HL-60 (cell line): ENCODE measurements around the gene LYRM2.

Experiments used
- DNase-seq, 2 experiments: peaks; one replicate each; pipeline ENCODE4 v3.0.0-alpha.2; 2010 to 2020; ENCODE audit warnings: low read depth in 1 of 2, low spot score in 1 of 2
- H3K27ac ChIP-seq: fragments of 250-450 bp; sonication (Bioruptor Pico); replicated peaks from 2 replicates; pipeline ENCODE4 v1.5.1; 2020; ENCODE audit warnings: mild to moderate bottlenecking, moderate library complexity
- H3K27me3 ChIP-seq: fragments of 250-450 bp; sonication (Bioruptor Pico); 2 replicates; pipeline ENCODE4 v1.5.1; 2021; ENCODE audit warnings: mild to moderate bottlenecking, moderate library complexity; ENCODE audit not compliant: insufficient read depth, poor library complexity, severe bottlenecking
- H3K4me3 ChIP-seq: replicated peaks from 2 replicates; pipeline ENCODE4 v1.5.1; 2011; ENCODE audit warnings: mild to moderate bottlenecking, control low read depth, low read length; ENCODE audit not compliant: insufficient read depth
- GABPA ChIP-seq: IDR thresholded peaks from 2 replicates; pipeline ENCODE4 v1.6.1; 2012; ENCODE audit warnings: low read depth
- POLR2AphosphoS5 ChIP-seq: IDR thresholded peaks from 2 replicates; pipeline ENCODE4 v1.6.1; 2012; ENCODE audit warnings: low read depth
- SPI1 ChIP-seq: IDR thresholded peaks from 2 replicates; pipeline ENCODE4 v1.6.1; 2012; ENCODE audit warnings: low read depth, mild to moderate bottlenecking, borderline replicate concordance
- TF ChIP-seq, protein P1 (sequence below): IDR thresholded peaks from one replicate; pipeline ENCODE4 v1.5.1; 2011; ENCODE audit warnings: low read length, control low read depth, inconsistent platforms; ENCODE audit not compliant: insufficient read depth
- TF ChIP-seq, protein P2 (sequence below): IDR thresholded peaks from 2 replicates; pipeline ENCODE4 v1.6.1; 2012; ENCODE audit warnings: low read depth; ENCODE audit not compliant: insufficient replicate concordance

Gene LYRM2

DNA sequence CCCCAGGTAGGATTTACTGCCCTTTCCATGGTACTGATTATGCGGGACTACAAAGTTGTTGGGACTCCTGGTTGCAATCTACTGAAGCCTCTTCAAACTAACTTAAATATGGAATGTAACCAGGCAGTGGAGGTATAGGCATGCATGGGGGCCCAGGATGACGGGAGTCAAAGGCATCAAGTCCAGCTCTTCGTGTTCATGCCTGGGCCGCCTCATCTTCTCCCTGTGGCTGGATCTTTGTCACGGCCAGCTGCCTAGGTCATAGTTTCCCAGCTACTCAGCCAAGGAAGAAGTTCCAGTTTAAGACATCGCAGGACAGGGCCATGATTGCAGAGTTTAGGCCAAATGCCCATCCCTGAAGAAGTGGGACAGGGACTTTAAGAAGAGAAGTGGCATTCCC lies 20.5 kb downstream of the LYRM2 start:
- DNase-seq = no peak
- H3K27ac ChIP-seq = no peak overlapping the region
- no peak for TF ChIP-seq GABPA
- TF ChIP-seq, protein P1, sequence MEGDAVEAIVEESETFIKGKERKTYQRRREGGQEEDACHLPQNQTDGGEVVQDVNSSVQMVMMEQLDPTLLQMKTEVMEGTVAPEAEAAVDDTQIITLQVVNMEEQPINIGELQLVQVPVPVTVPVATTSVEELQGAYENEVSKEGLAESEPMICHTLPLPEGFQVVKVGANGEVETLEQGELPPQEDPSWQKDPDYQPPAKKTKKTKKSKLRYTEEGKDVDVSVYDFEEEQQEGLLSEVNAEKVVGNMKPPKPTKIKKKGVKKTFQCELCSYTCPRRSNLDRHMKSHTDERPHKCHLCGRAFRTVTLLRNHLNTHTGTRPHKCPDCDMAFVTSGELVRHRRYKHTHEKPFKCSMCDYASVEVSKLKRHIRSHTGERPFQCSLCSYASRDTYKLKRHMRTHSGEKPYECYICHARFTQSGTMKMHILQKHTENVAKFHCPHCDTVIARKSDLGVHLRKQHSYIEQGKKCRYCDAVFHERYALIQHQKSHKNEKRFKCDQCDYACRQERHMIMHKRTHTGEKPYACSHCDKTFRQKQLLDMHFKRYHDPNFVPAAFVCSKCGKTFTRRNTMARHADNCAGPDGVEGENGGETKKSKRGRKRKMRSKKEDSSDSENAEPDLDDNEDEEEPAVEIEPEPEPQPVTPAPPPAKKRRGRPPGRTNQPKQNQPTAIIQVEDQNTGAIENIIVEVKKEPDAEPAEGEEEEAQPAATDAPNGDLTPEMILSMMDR = no peak
- H3K4me3 ChIP-seq = no peak overlapping the region
- H3K27me3 ChIP-seq = no peaks in the 10 kb centered on the region

DNA sequence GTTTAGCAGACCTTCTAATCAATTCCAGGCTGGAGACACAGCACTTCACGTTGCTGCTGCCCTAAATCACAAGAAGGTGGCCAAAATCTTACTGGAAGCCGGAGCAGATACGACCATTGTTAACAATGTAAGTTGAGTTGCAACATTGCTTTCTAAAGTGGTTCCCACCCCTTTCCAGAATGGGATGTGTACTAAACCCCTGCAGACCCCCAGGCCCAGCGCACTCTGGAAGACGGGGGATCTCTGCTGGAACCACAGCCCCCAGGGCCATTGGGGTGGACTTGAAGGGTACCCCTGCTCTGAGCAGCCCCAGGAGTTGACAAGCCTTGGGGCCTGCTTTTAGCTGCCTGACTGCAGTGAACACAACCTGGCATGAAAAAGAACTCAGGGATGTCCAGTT lies 22.0 kb downstream of the LYRM2 start:
- Histone ChIP-seq H3K27me3 (no peaks in the 10 kb centered on the region), H3K27ac (no peak overlapping the region), H3K4me3 (no peak overlapping the region)
- TF ChIP-seq POLR2AphosphoS5 = no peak
- no peak for TF ChIP-seq SPI1
- TF ChIP-seq GABPA = no peak
- TF ChIP-seq, protein P1 = no peak
- TF ChIP-seq, protein P2, sequence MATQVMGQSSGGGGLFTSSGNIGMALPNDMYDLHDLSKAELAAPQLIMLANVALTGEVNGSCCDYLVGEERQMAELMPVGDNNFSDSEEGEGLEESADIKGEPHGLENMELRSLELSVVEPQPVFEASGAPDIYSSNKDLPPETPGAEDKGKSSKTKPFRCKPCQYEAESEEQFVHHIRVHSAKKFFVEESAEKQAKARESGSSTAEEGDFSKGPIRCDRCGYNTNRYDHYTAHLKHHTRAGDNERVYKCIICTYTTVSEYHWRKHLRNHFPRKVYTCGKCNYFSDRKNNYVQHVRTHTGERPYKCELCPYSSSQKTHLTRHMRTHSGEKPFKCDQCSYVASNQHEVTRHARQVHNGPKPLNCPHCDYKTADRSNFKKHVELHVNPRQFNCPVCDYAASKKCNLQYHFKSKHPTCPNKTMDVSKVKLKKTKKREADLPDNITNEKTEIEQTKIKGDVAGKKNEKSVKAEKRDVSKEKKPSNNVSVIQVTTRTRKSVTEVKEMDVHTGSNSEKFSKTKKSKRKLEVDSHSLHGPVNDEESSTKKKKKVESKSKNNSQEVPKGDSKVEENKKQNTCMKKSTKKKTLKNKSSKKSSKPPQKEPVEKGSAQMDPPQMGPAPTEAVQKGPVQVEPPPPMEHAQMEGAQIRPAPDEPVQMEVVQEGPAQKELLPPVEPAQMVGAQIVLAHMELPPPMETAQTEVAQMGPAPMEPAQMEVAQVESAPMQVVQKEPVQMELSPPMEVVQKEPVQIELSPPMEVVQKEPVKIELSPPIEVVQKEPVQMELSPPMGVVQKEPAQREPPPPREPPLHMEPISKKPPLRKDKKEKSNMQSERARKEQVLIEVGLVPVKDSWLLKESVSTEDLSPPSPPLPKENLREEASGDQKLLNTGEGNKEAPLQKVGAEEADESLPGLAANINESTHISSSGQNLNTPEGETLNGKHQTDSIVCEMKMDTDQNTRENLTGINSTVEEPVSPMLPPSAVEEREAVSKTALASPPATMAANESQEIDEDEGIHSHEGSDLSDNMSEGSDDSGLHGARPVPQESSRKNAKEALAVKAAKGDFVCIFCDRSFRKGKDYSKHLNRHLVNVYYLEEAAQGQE = no peak
- no peak for DNase-seq

DNA sequence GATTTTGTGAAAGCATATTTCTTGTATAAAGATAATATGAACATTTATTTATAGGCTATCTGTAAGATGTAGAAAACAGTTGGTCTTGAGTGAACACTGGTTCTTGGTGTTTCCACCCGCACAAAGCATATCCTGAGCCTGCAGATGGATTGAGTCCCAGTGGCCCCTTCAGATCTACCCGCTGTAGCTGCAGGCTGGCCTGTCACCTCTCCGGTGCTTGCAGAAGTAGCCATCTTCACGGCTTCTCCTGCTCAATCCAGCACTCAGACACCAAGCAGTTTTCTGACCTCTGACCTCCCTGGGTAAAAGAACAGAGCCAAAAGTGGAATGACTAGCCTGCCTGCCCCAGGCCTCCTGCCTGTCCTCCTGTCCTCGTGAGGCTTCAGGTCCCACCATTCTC lies 22.7 kb downstream of the LYRM2 start:
- Histone ChIP-seq H3K4me3 (no peak overlapping the region), H3K27me3 (no peaks in the 10 kb centered on the region), H3K27ac (no peak overlapping the region)
- no peak for DNase-seq
- TF ChIP-seq, protein P1 = no peak
- TF ChIP-seq, protein P2 = no peak
- TF ChIP-seq SPI1 (no peak), POLR2AphosphoS5 (no peak), GABPA (no peak)

DNA sequence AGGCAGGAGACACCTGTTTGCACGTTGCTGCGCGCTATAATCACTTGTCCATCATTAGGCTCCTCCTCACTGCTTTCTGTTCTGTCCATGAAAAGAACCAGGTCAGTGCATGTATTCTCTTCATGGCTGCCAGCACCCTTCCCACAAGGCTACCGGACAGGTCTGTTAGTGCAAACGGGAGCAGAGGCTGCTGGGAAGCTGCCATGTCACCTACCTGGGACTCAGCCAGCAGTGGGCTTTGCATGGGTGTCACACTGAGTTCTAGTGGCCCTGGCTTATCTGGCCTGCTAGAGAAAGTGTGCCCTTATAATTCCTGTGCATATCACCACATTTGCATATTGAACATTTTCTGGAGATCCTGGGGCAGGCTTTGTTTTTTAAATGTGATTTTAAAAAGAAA lies 24.8 kb downstream of the LYRM2 start:
- TF ChIP-seq, protein P2 = no peak
- no peak for TF ChIP-seq GABPA
- no peak for TF ChIP-seq POLR2AphosphoS5
- TF ChIP-seq SPI1 = no peak
- TF ChIP-seq, protein P1 = no peak

More for the DNA sequence above, 24.8 kb downstream of the LYRM2 start:
- no peak overlapping the region for H3K4me3 ChIP-seq
- DNase-seq = no peak
- no peaks in the 10 kb centered on the region for H3K27me3 ChIP-seq
- H3K27ac ChIP-seq = no peak overlapping the region
